Activated CD8-positive, alpha-beta memory T cell treated with anti-CD3 and anti-CD28 coated beads, Interleukin-2, amount 50 U/mL, for 48 hours (primary cell): ENCODE measurements around the gene RPH3AL.
"Not testable (repeated sequence)": the region's sequence is repeated elsewhere in the genome, so short reads cannot be mapped to it uniquely, and the experiment has no call there.

Experiments used
- DNase-seq: peaks from one replicate; pipeline ENCODE4 v3.0.0-alpha.2; 2020

Gene RPH3AL

GRCh38 chr17:168614-169013 is 184.0 kb downstream of the RPH3AL start:
- DNase-seq: not testable (repeated sequence)

GRCh38 chr17:165939-166338 is 186.7 kb downstream of the RPH3AL start:
- DNase-seq: no peak

GRCh38 chr17:164303-165235 is 188.0 kb downstream of the RPH3AL start:
- DNase-seq: no peak

- DNase-seq: no peak
Observed at GRCh38 chr17:163514-164098, 189.0 kb downstream of the RPH3AL start.

- no peak for DNase-seq
Observed at GRCh38 chr17:162689-163088, 189.9 kb downstream of the RPH3AL start.
